HG03103 (cell line): Measurements from ENCODE around the gene HEPACAM.

ENCODE experiments used
- ATAC-seq: cut with Tn5 transposase; IDR thresholded peaks from one replicate; pipeline ENCODE4 v1.9.1; 2021; ENCODE audit warnings: low read depth; ENCODE audit not compliant: unreplicated experiment

HEPACAM gene

GRCh38 chr11:124872280-124872679 lies 63.6 kb downstream of the HEPACAM start:
- ATAC-seq, result no peak

- ATAC-seq, result no peak
Measured at GRCh38 chr11:124870430-124870829, 65.4 kb downstream of the HEPACAM start.

GRCh38 chr11:124869856-124870387 lies 65.9 kb downstream of the HEPACAM start:
- ATAC-seq, result no peak

GRCh38 chr11:124869331-124869730 lies 66.5 kb downstream of the HEPACAM start:
- no peak for ATAC-seq
